H1 (cell line): ENCODE data around the gene ACAT2. TPM values are rescaled to one million over a fixed set of nuclear protein-coding genes. Genes with fewer than 3 reads are reported as not detected.

Experiments
- CBX8 ChIP-seq: fragments of 300-800, 300-1000 bp; sonication (generic); IDR thresholded peaks from 2 replicates; pipeline ENCODE4 v1.7.1; 2016; ENCODE audit warnings: low read depth, low read length, borderline replicate concordance
- EGR1 ChIP-seq: IDR thresholded peaks from 2 replicates; pipeline ENCODE4 v1.6.1; 2011; ENCODE audit warnings: low read depth, low read length, borderline replicate concordance
- MAFK ChIP-seq: IDR thresholded peaks from 2 replicates; pipeline ENCODE4 v1.6.1; 2012; ENCODE audit warnings: low read depth, mild to moderate bottlenecking, improper control_type of control experiment, low read length
- polyA plus RNA-seq, 7 experiments: library from polyadenylated mRNA; depleted of rRNA in 3 of 7; stranded (reverse) in 5 of 7; unstranded in 2 of 7; fragments of >200 nt in 5 of 7; fragments of 200-250 nt in 2 of 7; gene quantifications; 1 replicate in 5 of 7; 2 replicates in 1 of 7; 4 replicates in 1 of 7; pipeline versions ENCODE4 v1.2.1 to v1.2.3, GENCODE V29; 2011 to 2013; ENCODE audit warnings: missing spikeins in 2 of 7, mixed read lengths in 2 of 7
- total RNA-seq: library from RNA; stranded (reverse); fragmentation: NEBNext Ultra II Directional; extraction: Animal tissue kit (Norgen Biotek cat#: 25700); gene quantifications from 2 replicates; pipeline ENCODE4 v1.2.1, GENCODE V29; 2021

Gene ACAT2
- total and polyA plus RNA-seq, 2 of the 8 experiments (the other 6 are each of a cell fraction or from before 2014, with no cell fraction given): 61.6 to 166 TPM

GRCh38 chr6:159723259-159723658 is 38.6 kb upstream of the ACAT2 start (continued):
- TF ChIP-seq CBX8 (no peak), EGR1 (no peak), MAFK (no peak)
